Panc1 (cell line): ENCODE measurements around the gene ERF.

Experiments
- POLR2AphosphoS5 ChIP-seq: IDR thresholded peaks from 2 replicates; pipeline ENCODE4 v1.6.1; 2012; ENCODE audit warnings: mild to moderate bottlenecking, low read depth, low read length, moderate library complexity
- SIN3A ChIP-seq: IDR thresholded peaks from 2 replicates; pipeline ENCODE4 v1.6.1; 2012; ENCODE audit warnings: low read depth, mild to moderate bottlenecking, low read length, moderate library complexity, borderline replicate concordance; ENCODE audit not compliant: insufficient read depth
- TF ChIP-seq, protein P1 (sequence below): fragments of 450-650 bp; IDR thresholded peaks from 2 replicates; pipeline ENCODE4 v1.5.1; 2017; ENCODE audit warnings: mild to moderate bottlenecking

DNA sequence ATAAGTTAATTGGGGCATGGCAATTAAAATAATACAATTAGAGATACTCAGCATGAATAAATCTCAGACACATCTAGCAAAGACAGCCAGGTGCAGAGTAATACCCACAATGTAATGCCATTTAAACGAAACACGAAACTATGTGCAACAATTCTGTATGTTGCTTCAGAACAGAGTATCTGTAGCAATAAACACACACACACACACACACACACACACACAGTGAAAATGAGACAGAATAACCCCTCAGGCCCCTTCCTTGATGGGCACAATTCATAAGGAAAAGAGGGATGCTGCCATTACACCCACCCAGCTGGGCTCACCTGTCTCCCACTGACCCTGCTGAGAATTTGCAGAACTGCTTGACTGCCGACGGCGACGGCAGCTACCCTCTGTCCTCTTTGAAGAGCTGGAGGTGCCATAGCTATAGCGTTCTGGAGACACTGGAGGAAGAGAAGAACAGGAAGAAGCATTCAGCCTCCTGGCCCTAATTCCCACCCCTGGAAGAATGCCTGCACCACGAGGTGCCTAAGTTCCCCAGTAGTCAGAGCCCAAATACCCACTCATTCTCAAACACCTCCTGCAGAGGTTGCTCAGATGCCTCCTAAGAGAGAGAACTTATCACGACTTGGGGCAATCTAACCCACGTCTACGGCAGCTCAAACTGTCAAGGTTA lies 40.0 kb downstream of the ERF start:
- TF ChIP-seq, protein P1, sequence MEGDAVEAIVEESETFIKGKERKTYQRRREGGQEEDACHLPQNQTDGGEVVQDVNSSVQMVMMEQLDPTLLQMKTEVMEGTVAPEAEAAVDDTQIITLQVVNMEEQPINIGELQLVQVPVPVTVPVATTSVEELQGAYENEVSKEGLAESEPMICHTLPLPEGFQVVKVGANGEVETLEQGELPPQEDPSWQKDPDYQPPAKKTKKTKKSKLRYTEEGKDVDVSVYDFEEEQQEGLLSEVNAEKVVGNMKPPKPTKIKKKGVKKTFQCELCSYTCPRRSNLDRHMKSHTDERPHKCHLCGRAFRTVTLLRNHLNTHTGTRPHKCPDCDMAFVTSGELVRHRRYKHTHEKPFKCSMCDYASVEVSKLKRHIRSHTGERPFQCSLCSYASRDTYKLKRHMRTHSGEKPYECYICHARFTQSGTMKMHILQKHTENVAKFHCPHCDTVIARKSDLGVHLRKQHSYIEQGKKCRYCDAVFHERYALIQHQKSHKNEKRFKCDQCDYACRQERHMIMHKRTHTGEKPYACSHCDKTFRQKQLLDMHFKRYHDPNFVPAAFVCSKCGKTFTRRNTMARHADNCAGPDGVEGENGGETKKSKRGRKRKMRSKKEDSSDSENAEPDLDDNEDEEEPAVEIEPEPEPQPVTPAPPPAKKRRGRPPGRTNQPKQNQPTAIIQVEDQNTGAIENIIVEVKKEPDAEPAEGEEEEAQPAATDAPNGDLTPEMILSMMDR = no peak
- TF ChIP-seq POLR2AphosphoS5 (no peak), SIN3A (no peak)
